Stimulated activated naive CD8-positive, alpha-beta T cell treated with anti-CD3 and anti-CD28 coated beads, Interleukin-15, amount 100 ng/mL, for 72 hours (primary cell): ENCODE measurements around the gene SERPINA9.
"Not testable (repeated sequence)": the region's sequence is repeated elsewhere in the genome, so short reads cannot be mapped to it uniquely, and the experiment has no call there.

Experiments used
- ATAC-seq: fragments of 150-1000 bp; cut with Tn5 transposase; 2 replicates; pipeline ENCODE4 v1.10.0; 2021; ENCODE audit warnings: mild to moderate bottlenecking, moderate library complexity
- DNase-seq, 2 donors: peaks; one replicate each; pipeline ENCODE4 v3.0.0; 2021 to 2022
- H3K27ac Mint-ChIP-seq, 2 donors: one replicate each; pipeline ENCODE4 v1.8.0; 2022; ENCODE audit warnings: mild to moderate bottlenecking in 2 of 2, mixed read lengths in 2 of 2, moderate library complexity in 2 of 2
- H3K27me3 Mint-ChIP-seq: one replicate; pipeline ENCODE4 v1.8.0; 2022; ENCODE audit warnings: mixed read lengths
- H3K4me1 Mint-ChIP-seq: one replicate; pipeline ENCODE4 v1.8.0; 2022; ENCODE audit warnings: mild to moderate bottlenecking, mixed read lengths
- H3K4me3 Mint-ChIP-seq, 2 donors: one replicate each; pipeline ENCODE4 v1.8.0; 2022; ENCODE audit warnings: mild to moderate bottlenecking in 2 of 2, mixed read lengths in 2 of 2, moderate library complexity in 1 of 2
- H3K9me3 Mint-ChIP-seq, 2 donors: one replicate each; pipeline ENCODE4 v1.8.0; 2022; ENCODE audit warnings: mixed read lengths in 2 of 2

The SERPINA9 gene, protein sequence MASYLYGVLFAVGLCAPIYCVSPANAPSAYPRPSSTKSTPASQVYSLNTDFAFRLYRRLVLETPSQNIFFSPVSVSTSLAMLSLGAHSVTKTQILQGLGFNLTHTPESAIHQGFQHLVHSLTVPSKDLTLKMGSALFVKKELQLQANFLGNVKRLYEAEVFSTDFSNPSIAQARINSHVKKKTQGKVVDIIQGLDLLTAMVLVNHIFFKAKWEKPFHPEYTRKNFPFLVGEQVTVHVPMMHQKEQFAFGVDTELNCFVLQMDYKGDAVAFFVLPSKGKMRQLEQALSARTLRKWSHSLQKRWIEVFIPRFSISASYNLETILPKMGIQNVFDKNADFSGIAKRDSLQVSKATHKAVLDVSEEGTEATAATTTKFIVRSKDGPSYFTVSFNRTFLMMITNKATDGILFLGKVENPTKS

DNA sequence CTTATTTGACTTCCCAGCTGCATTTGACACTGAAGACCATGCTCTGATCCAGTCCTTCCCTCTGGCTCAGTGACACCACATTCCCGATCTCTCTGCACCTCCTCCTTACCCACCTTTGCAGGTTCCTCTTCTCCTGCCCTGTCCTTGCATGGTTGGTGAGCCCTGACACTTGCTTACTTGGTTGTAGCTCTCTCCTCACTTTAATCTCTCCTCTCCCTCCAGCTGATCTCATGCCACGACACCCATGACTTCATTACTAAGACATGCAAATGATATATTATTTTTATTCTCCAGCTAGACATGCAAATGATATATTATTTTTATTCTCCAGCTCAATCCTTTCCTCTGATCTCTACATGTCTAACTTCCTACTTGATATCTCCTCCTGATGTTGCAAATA is at the start of gene SERPINA9:
Gene SERPINA9, minus strand, starts transcription at position 175 of the 400 bp plus-strand sequence. CDS start 6,357 bp downstream, outside the sequence.
- Mint-ChIP-seq H3K4me3 (no peak within 1 kb of the TSS), H3K27me3 (peaks cover 13% of the 10 kb centered on the region), H3K27ac (no peak within 1 kb of the TSS), H3K4me1 (no peaks in the 10 kb centered on the region), H3K9me3 (peaks cover 10 to 14% of the 10 kb centered on the region in 2 donors)
- DNase-seq (no peak), ATAC-seq (no peak)

DNA sequence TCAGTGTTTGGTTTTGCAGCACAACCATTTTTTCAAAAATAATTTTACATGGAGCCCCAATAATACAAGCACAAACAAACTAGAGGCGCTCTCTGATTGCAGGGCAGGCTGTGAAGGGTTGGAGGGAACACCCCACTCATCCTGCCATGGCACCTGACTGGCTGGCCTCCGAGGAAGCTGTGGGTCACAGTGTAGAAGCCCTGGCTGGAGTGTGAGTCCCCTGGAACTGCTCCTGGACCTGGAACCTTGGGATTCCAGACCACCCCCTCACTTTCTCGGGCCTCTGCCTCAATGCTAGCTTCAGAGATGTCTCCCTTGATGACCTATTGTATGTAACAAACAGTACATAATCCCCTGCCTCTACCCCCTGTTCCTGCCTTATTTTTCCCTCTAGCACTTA is 48.1 kb upstream of the SERPINA9 start:
- peaks cover 46% of the 10 kb centered on the region for H3K27me3 Mint-ChIP-seq
- no peak overlapping the region for H3K27ac Mint-ChIP-seq
- DNase-seq = no peak
- no peak for ATAC-seq
- H3K9me3 Mint-ChIP-seq = peaks cover 8 to 15% of the 10 kb centered on the region in 2 donors
- H3K4me3 Mint-ChIP-seq = no peak overlapping the region
- no peaks in the 10 kb centered on the region for H3K4me1 Mint-ChIP-seq

DNA sequence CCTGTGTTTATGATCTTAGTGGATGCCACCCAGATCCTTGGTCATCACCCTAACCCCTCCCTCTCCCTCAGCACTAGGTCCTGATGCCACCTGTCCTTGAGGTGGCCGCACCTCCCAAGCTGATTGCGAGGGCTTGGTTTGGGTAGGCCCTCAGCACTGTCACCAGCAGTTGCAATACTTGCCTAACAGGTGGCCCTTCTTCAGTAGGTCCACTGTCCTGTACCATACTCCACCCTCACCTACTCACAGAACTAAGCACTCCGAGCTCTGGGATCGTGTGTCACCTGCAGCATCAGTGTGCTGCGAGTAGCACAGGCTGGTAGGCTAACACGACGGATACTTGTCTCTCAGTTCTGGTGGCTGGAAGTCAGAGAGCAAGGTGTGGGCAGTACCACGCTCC is 47.3 kb upstream of the SERPINA9 start:
- no peak for ATAC-seq
- H3K4me1 Mint-ChIP-seq = no peaks in the 10 kb centered on the region
- DNase-seq = no peak
- no peak overlapping the region for H3K4me3 Mint-ChIP-seq
- H3K27me3 Mint-ChIP-seq = peaks cover 46% of the 10 kb centered on the region
- H3K27ac Mint-ChIP-seq = no peak overlapping the region
- peaks cover 14 to 20% of the 10 kb centered on the region in 2 donors for H3K9me3 Mint-ChIP-seq

DNA sequence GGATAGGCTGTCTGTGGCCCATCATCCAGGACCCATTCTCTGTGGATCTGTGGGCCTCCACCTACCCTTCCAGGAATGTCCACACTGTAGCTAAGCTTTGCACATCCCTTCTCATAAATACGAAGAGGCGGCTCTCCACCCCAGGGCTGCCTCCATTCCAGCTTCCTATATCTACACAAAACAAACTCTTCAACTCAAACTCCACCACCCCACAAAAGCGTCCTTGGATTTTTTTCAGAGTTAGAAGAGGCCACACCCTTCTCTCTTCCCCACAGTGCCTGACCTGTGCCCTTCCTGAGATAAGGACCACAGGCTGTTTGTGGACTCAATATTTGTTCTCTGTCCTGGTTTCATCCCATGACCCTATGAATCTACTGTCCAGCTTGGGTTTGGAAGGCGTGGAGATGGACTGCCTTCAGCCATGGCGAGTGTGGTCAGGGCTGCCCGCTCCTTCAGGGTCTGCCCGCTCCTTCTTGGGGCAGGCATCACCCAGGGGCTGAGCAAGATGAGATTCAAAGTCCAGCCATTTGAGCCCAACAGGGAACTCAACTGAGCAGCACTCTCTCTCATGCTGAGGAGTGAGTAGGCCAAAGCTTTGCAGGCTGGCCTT is 46.2 kb upstream of the SERPINA9 start:
- DNase-seq = no peak
- Mint-ChIP-seq H3K27ac (no peak overlapping the region), H3K9me3 (peaks cover 14 to 20% of the 10 kb centered on the region in 2 donors), H3K4me3 (no peak overlapping the region), H3K4me1 (no peaks in the 10 kb centered on the region), H3K27me3 (peaks cover 38% of the 10 kb centered on the region)
- ATAC-seq = no peak

DNA sequence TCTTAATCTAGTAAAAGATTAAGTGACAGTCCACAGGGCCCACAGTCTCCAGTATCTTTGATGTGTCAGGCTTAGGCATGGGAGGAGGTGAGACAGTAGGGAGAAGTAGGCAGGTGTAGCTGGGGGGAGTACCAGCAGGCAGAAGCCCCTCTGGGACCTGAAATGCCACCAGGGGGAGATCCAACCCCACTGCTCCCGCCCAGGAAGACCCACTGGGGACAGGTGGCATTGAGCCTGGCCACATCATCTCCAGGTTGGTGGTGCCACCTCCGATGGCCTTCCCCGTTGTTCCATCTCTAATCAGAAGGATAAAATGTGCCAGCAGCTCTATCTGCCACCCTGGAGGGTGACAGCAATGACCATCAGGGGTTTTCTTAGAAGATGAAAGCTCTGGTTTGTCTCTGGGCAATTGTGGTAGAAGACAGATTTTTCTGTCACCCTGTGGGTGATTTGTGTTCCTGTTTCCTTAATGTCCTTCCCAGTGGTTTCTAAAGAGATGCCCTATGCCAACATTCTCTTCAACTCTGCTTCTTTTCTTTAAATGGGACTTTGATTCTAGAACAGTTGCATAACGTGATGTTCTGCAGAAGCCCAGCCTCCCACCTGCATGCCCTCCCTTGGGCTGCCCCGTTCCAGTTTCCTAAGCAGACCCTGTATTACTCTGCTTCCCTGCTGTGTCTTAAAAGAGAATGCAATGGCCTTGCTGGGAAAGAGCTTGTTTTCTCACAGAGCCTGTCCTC is 45.5 kb upstream of the SERPINA9 start:
- H3K4me3 Mint-ChIP-seq = no peak overlapping the region
- no peak overlapping the region for H3K27ac Mint-ChIP-seq
- H3K9me3 Mint-ChIP-seq = peaks cover 14 to 20% of the 10 kb centered on the region in 2 donors
- peaks cover 31% of the 10 kb centered on the region for H3K27me3 Mint-ChIP-seq
- DNase-seq = no peak
- no peaks in the 10 kb centered on the region for H3K4me1 Mint-ChIP-seq
- no peak for ATAC-seq

DNA sequence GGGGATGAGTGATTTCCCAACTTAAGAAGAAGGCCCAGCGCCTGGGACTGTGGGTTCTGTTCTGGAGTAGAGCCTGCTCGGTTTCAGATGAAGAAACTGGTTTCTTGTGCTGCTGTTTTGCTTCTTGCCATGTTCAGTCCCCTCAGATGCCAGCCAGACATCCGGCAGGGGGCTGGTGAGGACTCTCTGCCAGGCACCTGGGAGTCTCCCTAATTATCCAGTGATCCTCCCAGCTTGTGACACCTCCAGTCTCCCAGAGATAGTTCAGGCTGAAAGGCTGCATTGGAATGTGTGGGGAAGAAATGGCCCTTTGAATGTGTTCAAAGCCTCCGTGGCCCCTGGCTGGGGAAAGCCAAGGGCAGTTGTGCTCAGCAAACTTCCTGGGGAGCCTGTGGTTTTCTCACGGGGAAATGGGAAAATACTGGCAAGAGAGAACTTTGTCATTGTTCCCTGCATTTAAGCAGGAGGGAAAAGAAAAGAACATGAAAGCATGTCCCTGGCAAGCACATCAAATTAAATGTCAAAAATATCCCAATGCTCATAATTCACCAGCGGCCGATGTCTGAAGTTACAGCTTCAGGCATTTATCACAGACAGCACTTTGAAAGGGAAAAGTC is 41.8 kb upstream of the SERPINA9 start:
- ATAC-seq = no peak
- Mint-ChIP-seq H3K9me3 (peaks cover 14 to 15% of the 10 kb centered on the region in 2 donors), H3K4me1 (no peaks in the 10 kb centered on the region), H3K27me3 (peaks cover 14% of the 10 kb centered on the region), H3K27ac (no peak overlapping the region), H3K4me3 (no peak overlapping the region)
- no peak for DNase-seq

DNA sequence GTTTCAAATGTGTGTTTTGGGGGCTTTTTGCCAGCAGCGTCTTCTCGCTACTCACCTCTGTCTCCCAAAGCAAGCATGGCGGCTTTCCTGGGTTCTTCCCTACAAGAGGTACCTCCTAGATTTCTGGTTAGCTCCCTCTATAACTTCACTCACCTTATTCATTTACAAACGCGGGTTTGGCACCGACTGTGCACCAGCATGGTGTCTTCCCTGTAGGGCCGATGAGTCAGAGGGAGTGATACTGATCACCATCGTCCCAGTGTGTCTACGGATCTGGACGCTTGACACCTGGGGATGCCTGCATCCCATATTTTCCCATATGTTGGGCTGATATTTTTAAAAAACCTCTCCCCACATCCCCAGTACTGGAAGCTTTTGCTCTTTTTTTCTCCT is 41.2 kb upstream of the SERPINA9 start:
- ATAC-seq (no peak), DNase-seq (no peak)
- H3K4me3 Mint-ChIP-seq = no peak overlapping the region
- no peaks in the 10 kb centered on the region for H3K4me1 Mint-ChIP-seq
- no peak overlapping the region for H3K27ac Mint-ChIP-seq
- peaks cover 14% of the 10 kb centered on the region for H3K27me3 Mint-ChIP-seq
- peaks cover 14 to 15% of the 10 kb centered on the region in 2 donors for H3K9me3 Mint-ChIP-seq

DNA sequence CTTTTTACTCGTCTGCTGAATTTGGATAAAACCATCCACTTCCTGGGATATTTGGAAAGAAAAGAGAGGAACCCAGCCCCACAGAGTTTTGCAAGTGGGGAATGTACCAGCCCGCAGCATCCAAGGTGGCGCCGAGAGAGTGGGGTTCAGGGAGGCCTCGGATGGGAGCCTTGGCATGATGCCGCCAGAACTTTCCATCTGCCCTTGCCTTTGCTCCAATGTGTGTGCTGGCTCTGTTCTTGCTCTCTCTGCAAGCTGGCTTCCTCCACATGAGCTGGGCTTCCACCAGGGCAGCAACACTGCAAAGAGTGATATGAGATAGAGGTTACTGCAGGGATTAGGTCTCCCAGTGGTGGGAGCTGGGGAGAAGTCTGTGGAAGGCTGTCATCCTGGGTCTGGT is 39.9 kb upstream of the SERPINA9 start:
- H3K27ac Mint-ChIP-seq = no peak overlapping the region
- peaks cover 14% of the 10 kb centered on the region for H3K27me3 Mint-ChIP-seq
- DNase-seq (no peak), ATAC-seq (no peak)
- H3K4me3 Mint-ChIP-seq = no peak overlapping the region
- peaks cover 14 to 15% of the 10 kb centered on the region in 2 donors for H3K9me3 Mint-ChIP-seq
- no peaks in the 10 kb centered on the region for H3K4me1 Mint-ChIP-seq

DNA sequence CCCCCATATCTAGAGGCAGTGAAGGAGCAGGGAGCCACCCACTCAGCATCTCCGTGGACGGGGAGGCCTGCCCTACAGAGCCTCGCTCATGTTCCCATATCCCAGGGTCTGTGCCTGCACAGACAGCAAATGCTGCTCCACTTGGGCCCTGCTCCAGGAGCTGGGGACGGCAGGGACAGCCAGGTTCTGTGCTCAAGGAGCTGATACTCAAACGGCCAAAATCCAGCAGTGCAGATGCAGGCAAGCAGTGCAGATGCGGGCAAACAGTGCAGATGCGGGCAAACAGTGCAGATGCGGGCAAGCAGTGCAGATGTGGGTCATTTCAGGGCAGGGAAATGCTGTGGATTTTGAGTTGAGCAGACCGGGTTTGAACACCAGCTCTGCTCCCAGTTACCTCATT is 39.4 kb upstream of the SERPINA9 start:
- no peak overlapping the region for H3K4me3 Mint-ChIP-seq
- no peaks in the 10 kb centered on the region for H3K4me1 Mint-ChIP-seq
- H3K27ac Mint-ChIP-seq = no peak overlapping the region

DNA sequence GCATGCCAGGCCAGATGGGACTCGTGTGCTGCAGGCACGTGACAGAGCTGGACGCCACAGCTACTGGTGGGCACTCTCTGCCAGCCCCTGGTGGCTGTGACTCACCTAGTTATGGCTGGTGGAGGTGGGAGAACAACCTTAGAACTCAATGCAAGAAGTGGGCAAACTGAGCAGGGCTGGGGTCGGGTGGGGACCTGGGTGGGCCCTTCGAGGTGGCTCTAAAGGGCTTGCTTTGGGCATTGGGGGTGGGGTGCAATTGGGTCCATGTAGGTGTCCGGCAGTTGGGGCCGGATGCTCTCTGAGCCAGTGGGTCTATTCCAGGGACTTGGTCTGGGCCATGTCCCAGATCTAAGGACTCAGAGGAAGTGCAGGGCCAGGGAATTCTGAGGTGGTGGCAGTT is 38.4 kb upstream of the SERPINA9 start:
- Mint-ChIP-seq H3K27me3 (peaks cover 14% of the 10 kb centered on the region), H3K4me3 (no peak overlapping the region), H3K27ac (no peak overlapping the region), H3K4me1 (no peaks in the 10 kb centered on the region), H3K9me3 (peaks cover 8 to 9% of the 10 kb centered on the region in 2 donors)
- DNase-seq = no peak
- no peak for ATAC-seq

More for the DNA sequence above, 39.4 kb upstream of the SERPINA9 start:
- peaks cover 14% of the 10 kb centered on the region for H3K27me3 Mint-ChIP-seq
- DNase-seq (no peak), ATAC-seq (no peak)
- peaks cover 14 to 15% of the 10 kb centered on the region in 2 donors for H3K9me3 Mint-ChIP-seq

DNA sequence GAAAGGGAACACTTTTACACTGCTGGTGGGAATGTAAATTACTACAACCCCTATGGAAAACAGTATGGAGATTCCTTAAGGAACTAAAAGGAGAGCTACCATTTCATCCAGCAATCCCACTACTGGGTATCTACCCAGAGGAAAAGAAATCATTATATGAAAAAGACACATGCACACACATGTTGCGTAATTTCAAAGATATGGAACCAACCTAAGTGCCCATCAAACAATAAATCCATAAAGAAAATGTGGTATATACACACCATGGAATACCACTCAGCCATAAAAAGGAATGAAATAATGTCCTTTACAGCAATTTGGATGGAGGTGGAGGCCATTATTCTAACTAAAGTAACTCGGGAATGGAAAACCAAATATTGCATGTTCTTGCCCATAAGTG is 34.5 kb upstream of the SERPINA9 start:
- H3K27me3 Mint-ChIP-seq = peaks cover 13% of the 10 kb centered on the region
- H3K4me3 Mint-ChIP-seq, H3K4me1 Mint-ChIP-seq, H3K9me3 Mint-ChIP-seq, H3K27ac Mint-ChIP-seq, DNase-seq, ATAC-seq: not testable (repeated sequence)

DNA sequence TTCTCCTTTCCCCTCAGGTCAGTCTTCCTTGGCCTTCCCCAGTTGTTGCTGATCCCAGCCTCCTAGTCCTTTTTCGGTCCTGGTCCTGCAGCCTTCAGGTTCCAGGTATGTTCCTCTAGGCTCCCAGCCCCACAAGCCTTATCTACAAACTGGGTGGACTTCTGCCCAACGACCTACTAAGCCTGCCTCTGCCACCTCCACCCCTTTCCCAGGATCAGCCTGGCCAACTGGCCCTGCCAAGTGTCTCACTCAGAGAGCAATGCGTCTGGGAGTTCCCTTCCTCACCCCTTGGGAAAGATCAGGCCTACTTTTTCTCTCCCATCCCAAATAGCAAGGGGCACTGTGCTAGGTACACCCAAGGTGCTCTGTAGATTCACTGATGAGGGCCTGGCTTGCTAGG is 33.4 kb upstream of the SERPINA9 start, which contains the start of gene SERPINA12:
Gene SERPINA12, minus strand, starts transcription at position 114 of the 400 bp plus-strand sequence. CDS start 11,072 bp downstream, outside the sequence.
- H3K4me3 Mint-ChIP-seq = no peak within 1 kb of the TSS

DNA sequence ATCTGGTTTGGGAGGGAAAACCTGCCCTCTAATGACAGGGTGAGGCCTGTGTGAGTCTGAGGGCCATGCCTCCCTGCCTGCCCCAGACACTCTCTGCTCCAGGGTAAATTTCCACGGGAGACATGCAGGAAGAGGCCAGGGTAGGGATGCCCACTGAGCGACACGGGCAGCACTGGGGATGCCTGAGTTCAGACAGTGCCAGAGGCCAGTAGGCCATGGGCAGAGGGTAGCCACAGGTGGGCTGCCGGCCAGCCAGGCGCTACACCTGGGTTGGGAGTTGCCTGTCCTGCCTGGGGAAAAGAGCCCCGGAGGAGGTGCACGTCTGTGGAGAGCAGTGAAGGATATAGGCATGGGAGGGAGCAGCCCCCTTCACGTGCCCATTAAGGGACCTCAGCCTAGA is 29.6 kb upstream of the SERPINA9 start:
- no peaks in the 10 kb centered on the region for H3K4me1 Mint-ChIP-seq
- H3K4me3 Mint-ChIP-seq = no peak overlapping the region
- peak overlapping the region in 1 of 2 donors; percentile 83 for H3K27ac Mint-ChIP-seq
- DNase-seq (no peak), ATAC-seq (no peak)
- H3K9me3 Mint-ChIP-seq = no peaks in the 10 kb centered on the region
- H3K27me3 Mint-ChIP-seq = peaks cover 20% of the 10 kb centered on the region

More for the DNA sequence above, 33.4 kb upstream of the SERPINA9 start, which contains the start of gene SERPINA12:
- H3K27me3 Mint-ChIP-seq = peaks cover 13% of the 10 kb centered on the region
- ATAC-seq = no peak
- DNase-seq = no peak
- no peak within 1 kb of the TSS for H3K27ac Mint-ChIP-seq
- no peaks in the 10 kb centered on the region for H3K9me3 Mint-ChIP-seq
- no peaks in the 10 kb centered on the region for H3K4me1 Mint-ChIP-seq

DNA sequence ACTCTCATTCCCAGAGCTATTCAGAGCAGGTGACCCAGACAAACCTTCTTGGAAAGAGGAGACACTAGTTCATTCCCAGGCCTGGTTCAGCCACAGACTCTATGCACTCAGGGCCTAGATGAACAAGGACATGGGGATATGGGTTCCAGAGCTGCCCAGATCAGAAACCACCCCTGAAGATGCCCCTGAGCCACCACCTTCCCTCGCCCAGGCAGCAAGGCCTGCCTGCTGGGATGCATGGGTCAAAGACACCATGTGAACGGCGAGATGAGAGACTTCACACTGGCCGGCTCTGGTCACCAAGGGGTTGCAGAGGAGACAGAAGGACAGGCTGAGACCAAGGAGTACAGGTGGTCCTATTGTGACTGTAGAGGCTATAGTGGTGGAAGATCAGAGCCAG is 29.2 kb upstream of the SERPINA9 start:
- Mint-ChIP-seq H3K4me3 (no peak overlapping the region), H3K4me1 (no peaks in the 10 kb centered on the region), H3K9me3 (no peaks in the 10 kb centered on the region), H3K27ac (no peak overlapping the region), H3K27me3 (peaks cover 20% of the 10 kb centered on the region)
- no peak for DNase-seq
- ATAC-seq = no peak
